Right lobe of liver (tissue), 6 donors: ENCODE results near the gene FAM162B. TPM values are rescaled to one million over a fixed set of nuclear protein-coding genes. Genes with fewer than 3 reads are reported as not detected.

Experiments used
- ATAC-seq, 4 donors: fragments of 200-7000 bp; cut with Tn5 transposase; one replicate each; pipeline ENCODE4 v1.9.1; 2020; ENCODE audit warnings: mild to moderate bottlenecking in 4 of 4, moderate library complexity in 4 of 4
- DNase-seq, 3 donors: peaks; one replicate each; pipeline ENCODE4 v3.0.0-alpha.2; 2020
- H3K27ac ChIP-seq, 3 donors: fragments of 200-600 bp; one replicate each; pipeline ENCODE4 v1.8.0; 2022
- H3K27me3 ChIP-seq, 2 donors: fragments of 200-600 bp; one replicate each; pipeline ENCODE4 v1.8.0; 2022
- H3K36me3 ChIP-seq, 4 donors: fragments of 200-600 bp; sonication (generic) in 1 of 4; one replicate each; pipeline versions ENCODE4 v1.5.1 to v1.8.0; 2017 to 2022; ENCODE audit warnings: control low read depth in 1 of 4
- H3K4me1 ChIP-seq, 4 donors: fragments of 200-600 bp; sonication (generic) in 1 of 4; one replicate each; pipeline versions ENCODE4 v1.5.1 to v1.8.0; 2017 to 2022; ENCODE audit warnings: control low read depth in 1 of 4
- H3K4me3 ChIP-seq, 3 donors: fragments of 200-600 bp; one replicate each; pipeline ENCODE4 v1.8.0; 2022
- H3K9me3 ChIP-seq, 4 donors: fragments of 200-600 bp; sonication (generic) in 1 of 4; one replicate each; pipeline versions ENCODE4 v1.5.1 to v1.8.0; 2017 to 2022; ENCODE audit warnings: control low read depth in 1 of 4
- POLR2A ChIP-seq: fragments of 450-650 bp; IDR thresholded peaks from one replicate; pipeline ENCODE4 v1.6.1; 2017; ENCODE audit warnings: antibody characterized with exemption, mild to moderate bottlenecking
- WGBS: methylation state at CpG from one replicate; pipeline ENCODE4 v1.1.6; 2018; ENCODE audit warnings: low coverage, low lambda C conversion rate; ENCODE audit not compliant: insufficient coverage; ENCODE audit errors: missing lambda C conversion rate; 5-methylcytosine and 5-hydroxymethylcytosine counted together
- intact Hi-C, 2 donors: fragments of 100-400 bp; cut with DNase I; formaldehyde crosslinking; loops; one replicate each; pipeline versions ENCODE4 v1.11.2 to v1.14.1; 2022
- long read RNA-seq: library from polyadenylated mRNA; unstranded; transcript quantifications from one replicate; pipeline ENCODE4 v2.0.0, GENCODE V29; 2019
- total RNA-seq, 6 experiments: library from RNA; depleted of rRNA in 2 of 6; stranded (reverse); fragments of >200 nt in 2 of 6; fragmentation: NEBNext Ultra II Directional in 3 of 6; extraction: Animal tissue kit (Norgen Biotek cat#: 25700) in 3 of 6; gene quantifications; one replicate each; pipeline versions ENCODE4 v1.1.0 to v1.2.4, GENCODE V29; 2016 to 2023
- TF ChIP-seq, protein P1 (sequence below), 4 donors: fragments of 200-600 bp in 3 of 4; fragments of 450-650 bp in 1 of 4; IDR thresholded peaks; one replicate each; pipeline versions ENCODE4 v1.5.1 to v1.8.0; 2016 to 2022; ENCODE audit warnings: antibody characterized with exemption in 4 of 4, mild to moderate bottlenecking in 2 of 4
- donor health status: DM: no; HTN: yes; CAD: no.
- donor health status: DM: no; HTN: no; CAD: no.
- donor health status: DM: no; HTN: no; CAD: no.
- donor health status: DM: no; HTN: yes; CAD: no.
- donor health status: DM: no; HTN: yes; CAD: no.

The FAM162B gene
- under 1 TPM in 4 of 6 experiments, not detected in 2; 0.33 to 0.81 (median 0.42) TPM for total RNA-seq
- long read RNA-seq, result 0 reads

DNA sequence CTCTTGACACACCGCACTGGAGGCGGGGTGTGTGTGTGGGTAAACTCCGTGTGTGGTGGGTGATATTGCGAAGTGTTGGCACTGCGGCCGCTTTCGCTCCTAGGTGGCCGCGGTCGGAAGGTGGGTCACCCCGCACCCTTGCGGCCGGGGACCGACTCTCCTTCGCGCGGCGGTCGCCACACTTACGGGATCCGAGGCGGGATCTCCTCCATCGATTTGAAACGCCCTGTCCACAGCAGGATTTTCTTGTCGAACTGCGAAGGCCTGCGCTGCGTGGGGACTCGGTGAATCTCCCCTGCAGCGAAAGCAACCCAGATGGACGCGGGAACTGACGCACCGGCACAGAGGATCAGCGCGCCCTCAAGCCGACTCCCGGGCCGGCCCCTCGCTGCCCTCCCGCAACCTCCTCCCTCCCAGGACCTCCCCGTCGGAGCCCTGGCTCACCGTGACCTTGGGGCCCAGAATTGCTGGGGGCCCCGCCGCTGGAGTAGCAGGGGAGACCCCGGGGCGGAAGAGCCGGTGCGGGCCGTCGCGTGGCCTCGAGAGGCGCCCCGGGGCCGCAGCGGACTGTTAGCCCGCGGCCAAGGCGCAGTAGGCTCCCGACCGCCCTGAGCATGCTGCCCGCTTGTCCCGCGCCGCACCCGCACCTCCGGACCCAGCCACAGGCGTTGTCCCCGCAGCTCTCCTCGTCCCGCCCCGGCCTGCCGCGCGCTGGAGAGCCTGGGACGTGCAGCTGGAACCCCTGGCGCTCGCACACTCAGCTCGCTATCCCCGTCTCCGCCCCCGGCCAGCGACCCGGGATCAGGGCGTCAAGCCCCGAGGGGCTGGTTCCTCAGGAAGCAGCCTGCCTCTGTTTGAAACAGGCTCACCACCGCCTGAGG is at the start of gene FAM162B:
Gene FAM162B, minus strand, starts transcription at position 759 of the 881 bp plus-strand sequence. Its CDS starts 143 bp downstream, at position 616.
- 6% methylated on average over 27 of the region's 89 CpGs for WGBS
- DNase-seq (peak; percentile 22 to 56 (median 43)), ATAC-seq (peak; percentile 39 to 85 (median 60))
- intact Hi-C loops, result no loop called here
- TF ChIP-seq, protein P1, sequence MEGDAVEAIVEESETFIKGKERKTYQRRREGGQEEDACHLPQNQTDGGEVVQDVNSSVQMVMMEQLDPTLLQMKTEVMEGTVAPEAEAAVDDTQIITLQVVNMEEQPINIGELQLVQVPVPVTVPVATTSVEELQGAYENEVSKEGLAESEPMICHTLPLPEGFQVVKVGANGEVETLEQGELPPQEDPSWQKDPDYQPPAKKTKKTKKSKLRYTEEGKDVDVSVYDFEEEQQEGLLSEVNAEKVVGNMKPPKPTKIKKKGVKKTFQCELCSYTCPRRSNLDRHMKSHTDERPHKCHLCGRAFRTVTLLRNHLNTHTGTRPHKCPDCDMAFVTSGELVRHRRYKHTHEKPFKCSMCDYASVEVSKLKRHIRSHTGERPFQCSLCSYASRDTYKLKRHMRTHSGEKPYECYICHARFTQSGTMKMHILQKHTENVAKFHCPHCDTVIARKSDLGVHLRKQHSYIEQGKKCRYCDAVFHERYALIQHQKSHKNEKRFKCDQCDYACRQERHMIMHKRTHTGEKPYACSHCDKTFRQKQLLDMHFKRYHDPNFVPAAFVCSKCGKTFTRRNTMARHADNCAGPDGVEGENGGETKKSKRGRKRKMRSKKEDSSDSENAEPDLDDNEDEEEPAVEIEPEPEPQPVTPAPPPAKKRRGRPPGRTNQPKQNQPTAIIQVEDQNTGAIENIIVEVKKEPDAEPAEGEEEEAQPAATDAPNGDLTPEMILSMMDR (IDR thresholded peaks at IDR 0.05), result no peak
- no peak for TF ChIP-seq POLR2A
- Histone ChIP-seq H3K4me1 (peaks cover 0 to 12% (median 0%) of the 10 kb centered on the region in 4 donors), H3K27ac (peak within 1 kb of the TSS in 2 of 3 donors; percentile 26 to 28), H3K36me3 (no peaks in the 10 kb centered on the region), H3K4me3 (peak within 1 kb of the TSS; percentile 35 to 48 (median 42)), H3K9me3 (no peaks in the 10 kb centered on the region), H3K27me3 (peaks cover 0 to 9% of the 10 kb centered on the region in 2 donors)

DNA sequence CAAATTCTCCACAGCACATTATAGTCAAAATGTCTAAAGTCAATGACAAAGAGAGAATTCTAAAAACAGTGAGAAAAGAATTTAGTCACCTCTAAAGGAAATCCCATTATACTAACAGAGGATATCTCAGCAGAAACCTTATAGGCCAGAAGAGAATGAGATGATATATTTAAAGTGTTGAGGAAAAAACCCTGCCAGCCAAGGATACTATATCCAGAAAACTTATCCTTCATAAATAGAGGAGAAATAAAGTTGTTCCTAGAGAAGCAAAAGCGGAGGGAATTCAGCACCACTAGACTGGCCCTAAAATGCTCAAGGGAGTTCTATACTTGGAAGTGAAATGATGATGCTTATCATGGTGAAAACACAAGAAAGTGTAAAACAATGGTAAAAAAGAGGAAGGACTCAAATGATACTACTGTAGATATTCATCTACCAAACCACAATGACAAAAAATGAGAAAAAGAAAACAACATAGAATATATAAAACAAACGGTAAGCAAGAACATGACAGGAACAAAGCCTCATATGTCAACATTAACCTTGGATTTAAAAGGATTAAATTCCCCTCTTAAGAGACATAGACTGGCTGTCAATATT is 46.6 kb upstream of the FAM162B start:
- 57% methylated on average over 2 of the region's 2 CpGs for WGBS
- Histone ChIP-seq H3K4me1 (no peaks in the 10 kb centered on the region), H3K4me3 (no peak overlapping the region), H3K9me3 (no peaks in the 10 kb centered on the region), H3K27me3 (no peaks in the 10 kb centered on the region), H3K36me3 (no peaks in the 10 kb centered on the region), H3K27ac (no peak overlapping the region)
- ATAC-seq (no peak), DNase-seq (no peak)
- intact Hi-C loops, result no loop called here
- no peak for TF ChIP-seq POLR2A
- TF ChIP-seq, protein P1 (IDR thresholded peaks at IDR 0.05), result no peak

DNA sequence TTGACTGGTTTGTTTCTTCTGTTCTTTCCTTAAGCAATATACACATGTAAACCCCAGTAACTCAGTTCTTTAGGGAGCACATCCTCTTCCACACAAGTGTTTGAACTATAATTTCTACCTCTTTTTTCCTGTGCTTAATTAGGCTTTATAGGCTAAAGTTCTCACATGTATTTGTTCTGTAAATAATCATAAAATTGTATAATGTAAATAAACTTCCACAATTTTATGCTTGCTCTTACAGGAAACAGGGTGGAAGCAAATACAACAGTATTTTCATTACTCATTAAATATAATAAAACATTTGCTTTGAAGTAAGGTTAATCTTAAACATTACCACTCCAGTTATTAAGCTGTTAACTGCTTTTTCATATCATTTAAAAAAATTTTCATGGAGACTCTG is 36.5 kb upstream of the FAM162B start:
- TF ChIP-seq POLR2A, result no peak
- TF ChIP-seq, protein P1 (IDR thresholded peaks at IDR 0.05), result no peak
- Histone ChIP-seq H3K9me3 (no peaks in the 10 kb centered on the region), H3K36me3 (no peaks in the 10 kb centered on the region), H3K4me3 (no peak overlapping the region), H3K27me3 (no peaks in the 10 kb centered on the region), H3K27ac (no peak overlapping the region), H3K4me1 (no peaks in the 10 kb centered on the region)
- DNase-seq, result no peak
- intact Hi-C loops, result no loop called here
- ATAC-seq, result no peak

DNA sequence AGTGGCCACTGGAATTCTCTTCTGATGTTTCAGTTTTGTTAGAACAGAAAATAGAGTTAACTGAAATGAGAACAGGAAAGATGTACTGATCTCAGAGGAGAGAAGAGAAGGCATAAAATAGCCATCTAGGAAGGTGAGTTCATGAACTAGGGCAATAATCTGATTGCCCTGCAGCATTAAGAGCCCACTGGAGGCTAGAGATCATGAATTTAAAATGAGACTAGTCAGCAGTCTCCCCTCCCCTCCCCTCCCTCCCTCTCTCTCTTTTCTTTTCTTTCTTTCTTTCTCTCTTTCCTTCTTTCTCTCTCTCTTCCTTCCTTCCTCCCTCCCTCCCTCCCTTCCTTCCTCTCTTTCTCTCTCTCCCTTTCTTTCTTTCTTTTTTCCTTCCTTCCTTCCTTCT is 34.4 kb upstream of the FAM162B start:
- no peaks in the 10 kb centered on the region for H3K36me3 ChIP-seq
- H3K9me3 ChIP-seq, result no peaks in the 10 kb centered on the region
- intact Hi-C loops, result no loop called here
- H3K4me3 ChIP-seq, result no peak overlapping the region
- DNase-seq (no peak), ATAC-seq (no peak)
- no peaks in the 10 kb centered on the region for H3K4me1 ChIP-seq
- H3K27ac ChIP-seq, result no peak overlapping the region
- no peak for TF ChIP-seq POLR2A
- TF ChIP-seq, protein P1 (IDR thresholded peaks at IDR 0.05), result no peak
- no peaks in the 10 kb centered on the region for H3K27me3 ChIP-seq
